HAP-1 (cell line): ENCODE data around the gene FRMD4A.
"Not testable (repeated sequence)": the region's sequence is repeated elsewhere in the genome, so short reads cannot be mapped to it uniquely, and the experiment has no call there.

Experiments
- DNase-seq, 2 experiments: peaks; one replicate each; pipeline ENCODE4 v3.0.0-alpha.2; 2016 to 2020; ENCODE audit warnings: low spot score in 2 of 2
- H3K27me3 ChIP-seq: fragments of 250-450 bp; sonication (Bioruptor Pico); 2 replicates; pipeline ENCODE4 v1.5.1; 2020; ENCODE audit warnings: low read depth, mild to moderate bottlenecking, moderate library complexity
- H3K36me3 ChIP-seq: fragments of 250-450 bp; sonication (Bioruptor Pico); replicated peaks from 2 replicates; pipeline ENCODE4 v1.5.1; 2020; ENCODE audit warnings: mild to moderate bottlenecking
- H3K4me1 ChIP-seq: fragments of 250-450 bp; sonication (Bioruptor Pico); 2 replicates; pipeline ENCODE4 v1.5.1; 2020; ENCODE audit warnings: mild to moderate bottlenecking
- H3K4me3 ChIP-seq: fragments of 250-450 bp; sonication (Bioruptor Pico); 2 replicates; pipeline ENCODE4 v1.5.1; 2020; ENCODE audit warnings: mild to moderate bottlenecking, moderate library complexity
- H3K9me3 ChIP-seq: fragments of 250-450 bp; sonication (Bioruptor Pico); 2 replicates; pipeline ENCODE4 v1.5.1; 2020; ENCODE audit warnings: mild to moderate bottlenecking, moderate library complexity
- in situ Hi-C: fragments of 300-500 bp; cut with MboI; formaldehyde crosslinking; loops from 3 replicates; pipeline ENCODE4 v1.14.3; 2020; ENCODE audit warnings: low sequenced_read_pairs, inconsistent platforms, mixed read lengths

Gene FRMD4A

DNA sequence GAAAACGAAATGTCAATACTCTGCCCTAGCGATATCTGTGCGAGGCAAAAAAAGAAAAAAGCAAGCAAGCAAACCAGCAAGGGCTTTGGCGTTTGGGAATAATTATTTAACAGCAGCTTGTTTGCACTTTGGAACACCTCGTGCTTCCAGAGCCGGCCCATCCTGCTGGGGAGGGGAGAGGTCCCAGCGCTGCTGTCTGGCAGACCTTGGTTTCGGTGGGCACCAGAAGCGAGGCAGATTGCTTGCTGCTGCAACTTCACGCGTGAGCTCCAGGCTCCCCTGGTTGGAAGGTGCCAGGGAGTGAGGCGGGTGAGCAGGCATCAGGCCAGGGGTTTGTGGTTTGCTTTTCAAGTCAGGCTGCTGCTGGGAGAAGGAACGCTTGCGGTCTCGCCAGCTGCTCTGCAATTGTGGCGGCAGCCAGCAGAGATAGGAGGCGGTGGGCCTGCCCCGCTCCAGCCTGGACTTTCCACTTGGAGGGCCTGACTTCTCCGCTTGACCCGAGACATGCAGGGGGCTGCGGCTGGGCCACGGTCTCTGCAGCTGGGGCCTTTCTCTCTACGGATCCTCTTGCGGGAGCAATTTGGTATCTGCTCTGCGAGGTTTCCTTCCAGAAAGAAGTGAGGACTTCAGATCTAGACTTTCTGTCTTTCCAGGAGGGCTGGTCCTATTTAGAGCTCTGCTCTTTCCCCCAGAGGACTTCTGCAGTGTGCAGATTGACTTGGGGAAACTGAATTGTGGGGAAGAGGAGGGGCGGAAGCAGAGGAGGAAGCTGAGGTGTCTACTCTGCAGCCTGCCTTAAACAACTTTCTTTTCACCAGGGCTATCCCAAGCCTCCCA lies 612.6 kb downstream of the FRMD4A start:
- in situ Hi-C loops, result no loop called here
- no peaks in the 10 kb centered on the region for H3K36me3 ChIP-seq
- H3K27me3 ChIP-seq, result no peaks in the 10 kb centered on the region
- no peaks in the 10 kb centered on the region for H3K9me3 ChIP-seq
- DNase-seq, result no peak
- H3K4me1 ChIP-seq, result no peaks in the 10 kb centered on the region
- H3K4me3 ChIP-seq, result no peak overlapping the region

DNA sequence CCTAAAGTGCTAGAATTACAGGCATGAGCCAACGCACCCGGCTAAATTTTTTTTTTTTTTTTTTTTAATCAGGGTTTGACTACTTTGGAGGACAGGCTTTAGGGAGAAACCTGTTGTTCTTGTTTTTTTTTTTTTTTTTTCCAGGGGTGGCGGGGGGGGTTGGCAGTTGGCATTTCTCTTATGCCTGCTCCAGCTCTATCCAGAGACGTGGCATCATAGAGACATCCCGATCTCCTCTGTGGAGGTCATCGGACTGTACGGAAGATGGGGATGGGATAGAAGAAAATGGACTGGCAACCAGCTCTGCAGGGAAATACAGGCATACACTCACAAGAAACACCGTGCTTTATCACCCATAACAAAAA lies 613.2 kb downstream of the FRMD4A start:
- H3K9me3 ChIP-seq, result no peaks in the 10 kb centered on the region
- no peaks in the 10 kb centered on the region for H3K36me3 ChIP-seq
- no peak overlapping the region for H3K4me3 ChIP-seq
- H3K4me1 ChIP-seq, result no peaks in the 10 kb centered on the region
- in situ Hi-C loops, result no loop called here
- DNase-seq, result no peak
- no peaks in the 10 kb centered on the region for H3K27me3 ChIP-seq

DNA sequence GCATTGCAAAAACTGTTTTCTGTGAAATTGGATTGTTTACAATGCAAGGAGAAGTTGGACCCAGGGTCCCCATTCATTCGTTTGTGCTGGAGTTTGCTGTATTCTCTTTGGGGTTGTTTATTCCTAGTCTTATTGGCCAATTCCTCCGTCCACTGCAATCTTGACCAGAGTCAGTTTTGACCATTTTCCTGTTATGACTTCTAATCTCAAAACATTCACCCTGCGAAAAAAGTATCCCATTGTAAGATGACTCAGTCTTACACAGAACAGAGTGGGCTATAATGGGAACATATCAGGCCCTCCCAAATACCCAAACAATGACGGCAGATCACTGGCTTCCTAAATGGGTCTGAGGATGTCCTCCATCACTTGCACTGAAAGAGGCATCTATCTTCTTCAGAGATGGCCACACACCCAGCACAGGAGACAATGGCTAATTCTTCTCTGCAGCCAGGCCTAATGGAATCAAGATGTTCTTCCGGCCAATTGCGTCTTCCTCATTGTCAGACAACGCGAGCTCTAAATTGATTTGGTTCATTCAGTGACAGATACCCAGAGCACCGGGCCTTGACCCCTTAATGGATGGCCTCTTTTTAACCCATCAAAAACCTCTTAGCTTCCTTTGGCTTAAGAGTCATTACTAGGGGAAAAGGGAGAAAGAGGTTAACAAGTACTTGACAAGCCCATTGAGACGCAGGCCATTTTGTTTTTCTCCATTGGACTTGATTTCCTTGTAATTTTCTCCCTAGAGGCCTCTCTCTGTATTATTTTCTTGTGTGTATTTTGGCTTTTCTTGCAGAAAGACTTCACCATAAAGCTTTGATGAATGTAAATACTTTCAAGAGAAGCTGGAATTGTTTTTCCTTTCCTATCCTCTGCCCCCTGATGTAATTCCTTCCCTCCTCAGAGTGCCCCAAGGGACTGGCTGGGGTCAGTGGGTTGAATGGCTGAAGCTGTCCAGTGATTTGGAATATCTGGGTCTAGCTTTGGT lies 614.3 kb downstream of the FRMD4A start:
- DNase-seq, result no peak
- no peak overlapping the region for H3K4me3 ChIP-seq
- no peaks in the 10 kb centered on the region for H3K4me1 ChIP-seq
- no peaks in the 10 kb centered on the region for H3K27me3 ChIP-seq
- H3K36me3 ChIP-seq, result no peaks in the 10 kb centered on the region
- in situ Hi-C loops, result no loop called here
- no peaks in the 10 kb centered on the region for H3K9me3 ChIP-seq

- H3K27me3 ChIP-seq, H3K9me3 ChIP-seq, in situ Hi-C loops, DNase-seq, H3K4me3 ChIP-seq, H3K36me3 ChIP-seq, H3K4me1 ChIP-seq: not testable (repeated sequence)
These were observed 615.1 kb downstream of the FRMD4A start for GRCh38 chr10:13715596-13715995.

DNA sequence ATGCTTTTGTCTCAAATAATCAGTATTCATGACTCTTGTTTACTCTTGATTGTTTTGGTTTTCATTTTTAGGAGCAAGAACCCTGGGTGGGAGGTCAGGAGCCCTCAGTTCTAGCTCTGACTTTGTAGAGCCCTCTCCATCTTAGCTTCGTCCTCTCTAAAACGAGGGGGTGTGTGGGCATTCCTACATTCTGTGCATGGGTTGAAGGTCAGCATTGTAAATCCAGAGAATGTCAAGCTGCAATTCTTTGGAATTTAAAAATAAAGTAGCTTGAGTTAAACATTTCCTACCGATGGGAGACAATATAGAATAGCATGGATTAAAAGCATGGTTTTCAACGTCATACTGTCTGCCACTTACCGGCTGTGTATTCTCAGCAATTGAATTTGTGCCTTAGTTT lies 615.6 kb downstream of the FRMD4A start:
- no peak for DNase-seq
- H3K36me3 ChIP-seq, result no peaks in the 10 kb centered on the region
- H3K9me3 ChIP-seq, result no peaks in the 10 kb centered on the region
- in situ Hi-C loops, result no loop called here
- no peak overlapping the region for H3K4me3 ChIP-seq
- H3K27me3 ChIP-seq, result no peaks in the 10 kb centered on the region
- H3K4me1 ChIP-seq, result no peaks in the 10 kb centered on the region

DNA sequence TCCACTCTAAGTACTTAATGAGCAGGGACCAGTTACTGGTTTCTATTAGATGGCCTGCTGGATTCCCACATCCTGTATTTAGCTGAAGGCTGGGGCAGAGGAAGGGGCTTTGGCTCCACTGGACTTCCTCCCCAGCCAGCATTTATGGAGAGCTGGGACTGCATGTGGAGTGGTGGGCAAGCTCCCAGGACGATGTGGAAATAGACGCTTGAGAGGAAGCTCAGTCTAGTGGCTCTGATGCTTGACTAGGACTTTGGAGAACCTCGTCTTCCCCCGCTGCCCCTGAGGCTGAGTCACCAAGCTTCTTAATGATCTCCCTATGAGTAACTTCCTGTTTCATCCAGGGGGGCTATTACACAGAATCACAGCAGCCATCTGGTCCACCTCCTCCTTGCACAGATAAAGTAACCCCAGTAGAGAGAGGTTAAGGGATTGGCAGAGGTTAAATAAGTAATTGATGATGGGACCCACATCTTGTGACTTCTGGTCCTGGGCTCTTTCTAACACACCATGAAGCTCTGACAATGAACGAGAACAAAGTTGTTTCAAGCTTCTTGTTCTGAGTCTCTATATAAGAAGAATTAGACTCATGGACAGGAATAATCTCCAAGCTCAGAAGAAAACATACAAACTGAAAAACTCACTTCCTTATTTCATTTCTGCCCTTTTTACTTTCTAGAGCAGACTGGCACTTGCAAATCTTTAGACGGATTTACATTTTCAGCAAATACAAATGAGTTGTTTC lies 617.7 kb downstream of the FRMD4A start:
- H3K27me3 ChIP-seq, result no peaks in the 10 kb centered on the region
- H3K36me3 ChIP-seq, result no peaks in the 10 kb centered on the region
- DNase-seq, result no peak
- no peaks in the 10 kb centered on the region for H3K9me3 ChIP-seq
- in situ Hi-C loops, result no loop called here
- no peak overlapping the region for H3K4me3 ChIP-seq
- H3K4me1 ChIP-seq, result no peaks in the 10 kb centered on the region; the same call in 1 of the 2 replicates

- Histone ChIP-seq H3K4me1 (no peaks in the 10 kb centered on the region; the same call in 1 of the 2 replicates), H3K36me3 (no peaks in the 10 kb centered on the region), H3K4me3 (no peak overlapping the region), H3K27me3 (no peaks in the 10 kb centered on the region), H3K9me3 (no peaks in the 10 kb centered on the region)
- no peak for DNase-seq
- in situ Hi-C loops, result no loop called here
These were observed 618.3 kb downstream of the FRMD4A start for GRCh38 chr10:13712476-13712836.

- Histone ChIP-seq H3K9me3 (no peaks in the 10 kb centered on the region), H3K4me3 (no peak overlapping the region), H3K36me3 (no peaks in the 10 kb centered on the region), H3K4me1 (no peaks in the 10 kb centered on the region; the same call in 1 of the 2 replicates), H3K27me3 (no peaks in the 10 kb centered on the region)
- DNase-seq, result no peak
- in situ Hi-C loops, result no loop called here
These were observed 619.4 kb downstream of the FRMD4A start for GRCh38 chr10:13711291-13711690.

GRCh38 chr10:13709931-13710650 lies 620.6 kb downstream of the FRMD4A start:
- no peak for DNase-seq
- no peaks in the 10 kb centered on the region for H3K27me3 ChIP-seq
- in situ Hi-C loops, result no loop called here
- H3K4me3 ChIP-seq, result no peak overlapping the region
- no peaks in the 10 kb centered on the region; the same call in 1 of the 2 replicates for H3K4me1 ChIP-seq
- H3K36me3 ChIP-seq, result no peaks in the 10 kb centered on the region
- no peaks in the 10 kb centered on the region for H3K9me3 ChIP-seq

DNA sequence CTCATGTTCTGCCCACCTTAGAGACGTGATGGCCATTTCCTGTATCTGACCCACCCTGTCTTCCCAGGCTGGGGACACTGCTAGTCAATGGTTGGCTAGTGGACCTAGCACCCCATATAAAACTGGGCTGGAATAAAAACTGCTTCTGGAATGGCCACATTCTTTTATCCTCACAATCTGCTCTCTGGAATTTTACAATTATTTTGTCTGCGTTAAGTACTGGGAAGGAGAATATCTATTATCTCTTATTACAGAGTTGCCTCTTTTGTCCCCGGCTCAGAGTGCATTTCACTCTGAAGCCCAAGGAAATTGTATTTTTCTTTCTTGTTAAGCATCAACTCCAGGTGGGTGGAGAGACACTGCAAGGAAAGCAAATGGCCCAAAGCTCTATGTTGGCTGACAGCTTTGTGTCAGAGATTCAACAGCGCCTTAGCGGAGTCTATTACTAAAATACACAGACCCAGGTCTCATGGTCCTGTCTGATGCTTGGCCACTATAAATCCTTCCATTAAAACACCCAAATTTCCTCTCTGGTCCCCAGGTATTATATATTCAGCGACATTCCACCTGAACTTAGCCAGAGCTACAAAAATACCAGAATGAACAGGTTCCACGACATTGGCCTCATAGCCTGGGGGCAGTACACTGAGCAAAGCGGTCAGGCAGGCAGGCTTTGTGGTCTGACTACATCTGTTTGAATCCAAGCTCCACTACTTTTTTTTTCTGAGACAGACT lies 622.3 kb downstream of the FRMD4A start:
- peak in 1 of 2 experiments; percentile 17 for DNase-seq
- Histone ChIP-seq H3K9me3 (no peaks in the 10 kb centered on the region), H3K4me3 (no peak overlapping the region), H3K27me3 (no peaks in the 10 kb centered on the region), H3K36me3 (no peaks in the 10 kb centered on the region), H3K4me1 (no peaks in the 10 kb centered on the region; the same call in 1 of the 2 replicates)
- in situ Hi-C loops, result no loop called here

- H3K4me1 ChIP-seq, result no peaks in the 10 kb centered on the region; the same call in 1 of the 2 replicates
- no peaks in the 10 kb centered on the region for H3K27me3 ChIP-seq
- H3K9me3 ChIP-seq, result no peaks in the 10 kb centered on the region
- in situ Hi-C loops, result no loop called here
- no peak for DNase-seq
- H3K36me3 ChIP-seq, result no peaks in the 10 kb centered on the region
- no peak overlapping the region for H3K4me3 ChIP-seq
These were observed 623.4 kb downstream of the FRMD4A start for GRCh38 chr10:13707156-13707881.

GRCh38 chr10:13706604-13707003 lies 624.1 kb downstream of the FRMD4A start:
- H3K27me3 ChIP-seq, result no peaks in the 10 kb centered on the region
- H3K4me1 ChIP-seq, result no peaks in the 10 kb centered on the region; the same call in 1 of the 2 replicates
- H3K9me3 ChIP-seq, result no peaks in the 10 kb centered on the region
- in situ Hi-C loops, result no loop called here
- no peaks in the 10 kb centered on the region for H3K36me3 ChIP-seq
- DNase-seq, result no peak
- H3K4me3 ChIP-seq, result no peak overlapping the region
